ENCODE results near the gene KRT6A. TPM values are rescaled to one million over a fixed set of nuclear protein-coding genes. Genes with fewer than 3 reads are reported as not detected.

Gene KRT6A
- total RNA-seq, 1 donor from 2014 or later, result not detected

- no peak for DNase-seq (ENCODE audit: low spot score, unreplicated experiment)
- Mint-ChIP-seq H3K4me3 (ENCODE audit: low read depth) (no peak overlapping the region), H3K36me3 (ENCODE audit: insufficient read depth) (no peaks in the 10 kb centered on the region), H3K27me3 (peaks cover 21% of the 10 kb centered on the region), H3K9me3 (ENCODE audit: low read depth) (no peaks in the 10 kb centered on the region), H3K27ac (peak overlapping the region; percentile 44), H3K4me1 (ENCODE audit: low read depth) (peaks cover 20% of the 10 kb centered on the region)
- TF ChIP-seq CTCF (IDR thresholded peaks at IDR 0.05; ENCODE audit: unreplicated experiment), result no peak
Observed at GRCh38 chr12:52441320-52441911, 51.6 kb downstream of the KRT6A start.

DNA sequence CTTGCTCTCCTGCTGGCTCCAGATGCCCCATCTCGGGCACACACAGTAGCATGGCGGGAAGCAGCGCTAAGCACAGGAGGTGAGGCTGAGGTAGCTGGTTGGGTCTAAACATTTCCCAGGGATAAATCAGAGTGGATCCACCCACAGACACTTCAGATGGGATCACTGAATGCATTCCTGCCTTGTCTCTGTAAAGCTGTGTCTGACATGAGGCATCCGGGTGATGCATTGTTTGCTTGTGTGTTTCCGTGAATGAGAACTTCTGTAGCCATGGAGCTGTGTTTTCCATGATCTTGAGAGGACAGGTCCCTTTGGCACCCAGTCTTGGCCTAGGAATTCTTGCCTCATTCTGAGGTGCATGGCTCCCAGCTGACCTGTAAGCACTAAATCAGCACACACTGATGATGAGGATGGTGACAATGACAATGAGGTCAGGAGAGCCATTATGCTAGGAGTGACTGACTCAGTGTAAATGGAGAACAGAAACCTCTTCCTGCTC lies 52.2 kb downstream of the KRT6A start:
- Mint-ChIP-seq H3K4me1 (ENCODE audit: low read depth) (peaks cover 23% of the 10 kb centered on the region), H3K9me3 (ENCODE audit: low read depth) (no peaks in the 10 kb centered on the region), H3K4me3 (ENCODE audit: low read depth) (no peak overlapping the region), H3K27ac (peak overlapping the region; percentile 22), H3K36me3 (ENCODE audit: insufficient read depth) (no peaks in the 10 kb centered on the region), H3K27me3 (peaks cover 16% of the 10 kb centered on the region)
- no peak for TF ChIP-seq CTCF (IDR thresholded peaks at IDR 0.05; ENCODE audit: unreplicated experiment)
- DNase-seq (ENCODE audit: low spot score, unreplicated experiment), result no peak

DNA sequence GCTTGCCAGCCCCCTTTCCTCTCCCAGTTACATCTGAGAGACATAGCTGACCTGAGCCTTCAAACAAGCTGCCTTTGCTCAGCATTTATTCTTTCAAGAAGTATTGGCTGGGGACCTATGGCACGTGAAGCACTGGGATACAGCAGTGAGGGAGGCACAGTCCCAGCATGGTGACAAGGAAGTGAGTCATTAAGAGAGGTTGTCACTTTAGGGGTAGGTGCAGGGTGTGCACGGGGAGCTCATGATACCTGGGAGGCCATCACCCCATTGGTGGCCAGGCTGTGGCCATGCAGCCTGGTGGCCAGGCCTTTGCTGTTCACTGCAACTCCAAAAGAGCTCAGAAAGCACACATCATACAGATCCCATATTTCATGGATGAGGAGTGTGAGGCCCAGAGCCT lies 53.2 kb downstream of the KRT6A start:
- no peak for DNase-seq (ENCODE audit: low spot score, unreplicated experiment)
- Mint-ChIP-seq H3K4me3 (ENCODE audit: low read depth) (no peak overlapping the region), H3K4me1 (ENCODE audit: low read depth) (peaks cover 23% of the 10 kb centered on the region), H3K9me3 (ENCODE audit: low read depth) (no peaks in the 10 kb centered on the region), H3K27me3 (peaks cover 16% of the 10 kb centered on the region), H3K27ac (no peak overlapping the region), H3K36me3 (ENCODE audit: insufficient read depth) (no peaks in the 10 kb centered on the region)
- no peak for TF ChIP-seq CTCF (IDR thresholded peaks at IDR 0.05; ENCODE audit: unreplicated experiment)

- TF ChIP-seq CTCF (IDR thresholded peaks at IDR 0.05; ENCODE audit: unreplicated experiment), result no peak
- H3K4me3 Mint-ChIP-seq (ENCODE audit: low read depth), result no peak overlapping the region
- peaks cover 16% of the 10 kb centered on the region for H3K27me3 Mint-ChIP-seq
- H3K36me3 Mint-ChIP-seq (ENCODE audit: insufficient read depth), result no peaks in the 10 kb centered on the region
- no peak for DNase-seq (ENCODE audit: low spot score, unreplicated experiment)
- no peak overlapping the region for H3K27ac Mint-ChIP-seq
- no peaks in the 10 kb centered on the region for H3K9me3 Mint-ChIP-seq (ENCODE audit: low read depth)
- peaks cover 23% of the 10 kb centered on the region for H3K4me1 Mint-ChIP-seq (ENCODE audit: low read depth)
Observed at GRCh38 chr12:52439420-52439819, 53.6 kb downstream of the KRT6A start.

DNA sequence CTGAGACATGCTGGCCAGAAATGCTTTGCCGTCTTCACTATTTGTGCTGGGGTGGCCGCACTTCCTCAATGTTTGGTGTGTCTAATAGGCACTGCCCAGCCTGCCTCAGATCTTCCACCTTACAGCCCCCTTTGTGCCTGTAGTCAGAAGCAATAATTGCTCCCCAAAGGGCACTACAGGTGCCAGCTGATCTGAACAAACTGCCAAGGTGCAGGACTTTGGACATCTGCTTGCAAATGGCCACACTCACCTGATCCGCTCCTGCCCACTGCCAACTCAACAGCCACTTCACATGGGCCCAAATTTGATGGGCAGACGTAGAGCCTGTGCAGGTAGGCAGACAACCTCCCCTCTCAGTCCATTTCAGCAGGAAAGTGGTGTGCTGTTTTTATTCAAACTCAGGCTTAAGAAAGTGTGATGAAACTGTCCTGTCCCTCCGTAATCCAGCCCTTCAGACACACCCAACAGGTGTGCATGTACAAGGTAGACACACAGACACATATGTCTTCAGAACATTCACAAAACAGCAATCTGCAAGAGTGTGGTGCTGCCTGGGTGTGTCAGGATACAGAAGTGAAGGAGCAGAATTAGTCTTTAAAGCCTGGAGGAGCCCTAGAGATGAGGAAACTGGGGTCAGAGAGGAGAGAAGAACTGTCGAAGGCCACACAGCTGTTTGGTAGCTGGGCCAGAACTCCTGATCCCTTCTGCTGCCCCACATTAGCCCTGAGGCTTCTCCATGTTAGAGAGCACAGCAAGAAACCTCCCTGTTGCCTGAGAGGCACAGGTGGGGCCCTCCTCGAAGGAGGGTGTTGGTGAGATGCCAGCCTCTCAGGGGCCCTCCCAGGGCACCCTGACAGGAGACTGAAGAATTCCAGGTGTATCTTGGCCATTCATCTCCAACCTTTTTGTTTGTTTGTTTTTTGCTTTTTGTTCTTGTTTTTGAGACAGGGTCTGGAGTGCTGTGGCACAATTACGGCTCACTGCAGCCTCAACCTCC lies 54.5 kb downstream of the KRT6A start:
- peaks cover 16% of the 10 kb centered on the region for H3K27me3 Mint-ChIP-seq
- peaks cover 23% of the 10 kb centered on the region for H3K4me1 Mint-ChIP-seq (ENCODE audit: low read depth)
- H3K4me3 Mint-ChIP-seq (ENCODE audit: low read depth), result no peak overlapping the region
- H3K27ac Mint-ChIP-seq, result no peak overlapping the region
- TF ChIP-seq CTCF (IDR thresholded peaks at IDR 0.05; ENCODE audit: unreplicated experiment), result no peak
- DNase-seq (ENCODE audit: low spot score, unreplicated experiment), result no peak
- H3K9me3 Mint-ChIP-seq (ENCODE audit: low read depth), result no peaks in the 10 kb centered on the region
- no peaks in the 10 kb centered on the region for H3K36me3 Mint-ChIP-seq (ENCODE audit: insufficient read depth)

Data from progenitor cell of endocrine pancreas (in vitro differentiated cells).